ENCODE results near the gene RUNX2. TPM values are rescaled to one million over a fixed set of nuclear protein-coding genes. Genes with fewer than 3 reads are reported as not detected.

The RUNX2 gene
- total and polyA plus RNA-seq, 9 of the 15 experiments (the other 6 are each of a cell fraction or from before 2014, with no cell fraction given): 0.29 to 1.00 (median 0.43) TPM

DNA sequence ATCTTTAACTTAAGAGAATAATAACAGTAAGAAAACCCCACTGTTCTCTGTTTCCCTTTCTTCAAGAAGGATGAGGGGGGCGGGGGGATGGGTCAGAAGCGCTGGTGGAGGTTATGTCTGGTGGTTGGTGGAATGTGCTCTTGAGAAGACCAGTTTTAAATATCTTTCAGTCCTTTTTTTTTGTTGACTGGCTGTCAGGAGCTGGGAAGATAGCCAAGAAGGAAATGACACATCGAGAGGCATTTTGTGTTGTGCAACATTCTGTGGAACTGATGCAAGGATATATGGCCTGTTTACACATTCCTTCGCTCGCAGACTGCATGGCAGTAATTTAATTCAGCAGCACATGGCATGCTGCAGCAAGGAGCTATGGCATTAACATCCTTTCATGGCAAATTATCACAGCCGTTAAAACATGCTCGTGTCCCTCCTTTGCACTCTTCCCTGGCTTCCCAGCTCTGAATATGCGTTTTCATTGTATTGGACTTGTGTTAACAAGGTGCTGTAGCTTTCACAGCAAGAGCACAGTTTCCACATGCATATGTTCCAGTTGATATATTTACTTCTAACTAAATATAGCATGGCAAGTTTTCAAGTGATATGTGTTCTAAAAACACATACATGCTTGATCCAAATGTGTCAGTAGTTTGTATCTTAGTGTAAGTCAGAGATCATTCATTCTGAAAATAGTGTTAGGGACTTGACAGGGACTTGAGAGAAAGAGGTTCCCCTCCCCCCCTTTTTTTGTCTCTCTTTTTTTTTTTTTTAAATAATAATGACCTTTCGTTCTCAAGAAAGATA, 117.8 kb downstream of the RUNX2 start (continued):
- TF ChIP-seq, protein P1, sequence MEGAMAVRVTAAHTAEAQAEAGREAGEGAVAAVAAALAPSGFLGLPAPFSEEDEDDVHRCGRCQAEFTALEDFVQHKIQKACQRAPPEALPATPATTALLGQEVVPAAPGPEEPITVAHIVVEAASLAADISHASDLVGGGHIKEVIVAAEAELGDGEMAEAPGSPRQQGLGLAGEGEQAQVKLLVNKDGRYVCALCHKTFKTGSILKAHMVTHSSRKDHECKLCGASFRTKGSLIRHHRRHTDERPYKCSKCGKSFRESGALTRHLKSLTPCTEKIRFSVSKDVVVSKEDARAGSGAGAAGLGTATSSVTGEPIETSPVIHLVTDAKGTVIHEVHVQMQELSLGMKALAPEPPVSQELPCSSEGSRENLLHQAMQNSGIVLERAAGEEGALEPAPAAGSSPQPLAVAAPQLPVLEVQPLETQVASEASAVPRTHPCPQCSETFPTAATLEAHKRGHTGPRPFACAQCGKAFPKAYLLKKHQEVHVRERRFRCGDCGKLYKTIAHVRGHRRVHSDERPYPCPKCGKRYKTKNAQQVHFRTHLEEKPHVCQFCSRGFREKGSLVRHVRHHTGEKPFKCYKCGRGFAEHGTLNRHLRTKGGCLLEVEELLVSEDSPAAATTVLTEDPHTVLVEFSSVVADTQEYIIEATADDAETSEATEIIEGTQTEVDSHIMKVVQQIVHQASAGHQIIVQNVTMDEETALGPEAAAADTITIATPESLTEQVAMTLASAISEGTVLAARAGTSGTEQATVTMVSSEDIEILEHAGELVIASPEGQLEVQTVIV (CRISPR knock-in tag; IDR thresholded peaks at IDR 0.05; ENCODE audit: borderline replicate concordance): no peak
- TF ChIP-seq CBFA2T2 (conservative IDR thresholded peaks at IDR 0.05) (no peak), RFX1 (IDR thresholded peaks at IDR 0.05) (no peak), ZNF717 (CRISPR knock-in tag; IDR thresholded peaks at IDR 0.05) (0 out of 2 replicates have a peak, but pooled peaks have one; percentile 32), ZNF324 (CRISPR knock-in tag; IDR thresholded peaks at IDR 0.05) (no peak), FOXM1 (IDR thresholded peaks at IDR 0.05; ENCODE audit: low read depth) (peak; percentile 49), FOXM1 (CRISPR knock-in tag; IDR thresholded peaks at IDR 0.05; ENCODE audit: low read depth) (no peak), TSC22D4 (tag; IDR thresholded peaks at IDR 0.05) (no peak), SUPT5H (IDR thresholded peaks at IDR 0.05) (peak; percentile 55; the same call in 1 of the 2 replicates), RFX5 (IDR thresholded peaks at IDR 0.05; ENCODE audit: low read depth, low read length) (no peak), STAT5B (CRISPR knock-in tag; IDR thresholded peaks at IDR 0.05) (no peak), MEIS2 (IDR thresholded peaks at IDR 0.05; ENCODE audit: partially characterized antibody) (peak; percentile 98)
- TF ChIP-seq, protein P2, sequence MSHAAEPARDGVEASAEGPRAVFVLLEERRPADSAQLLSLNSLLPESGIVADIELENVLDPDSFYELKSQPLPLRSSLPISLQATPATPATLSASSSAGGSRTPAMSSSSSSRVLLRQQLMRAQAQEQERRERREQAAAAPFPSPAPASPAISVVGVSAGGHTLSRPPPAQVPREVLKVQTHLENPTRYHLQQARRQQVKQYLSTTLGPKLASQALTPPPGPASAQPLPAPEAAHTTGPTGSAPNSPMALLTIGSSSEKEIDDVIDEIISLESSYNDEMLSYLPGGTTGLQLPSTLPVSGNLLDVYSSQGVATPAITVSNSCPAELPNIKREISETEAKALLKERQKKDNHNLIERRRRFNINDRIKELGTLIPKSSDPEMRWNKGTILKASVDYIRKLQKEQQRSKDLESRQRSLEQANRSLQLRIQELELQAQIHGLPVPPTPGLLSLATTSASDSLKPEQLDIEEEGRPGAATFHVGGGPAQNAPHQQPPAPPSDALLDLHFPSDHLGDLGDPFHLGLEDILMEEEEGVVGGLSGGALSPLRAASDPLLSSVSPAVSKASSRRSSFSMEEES (CRISPR knock-in tag; IDR thresholded peaks at IDR 0.05): no peak
- TF ChIP-seq, protein P3, sequence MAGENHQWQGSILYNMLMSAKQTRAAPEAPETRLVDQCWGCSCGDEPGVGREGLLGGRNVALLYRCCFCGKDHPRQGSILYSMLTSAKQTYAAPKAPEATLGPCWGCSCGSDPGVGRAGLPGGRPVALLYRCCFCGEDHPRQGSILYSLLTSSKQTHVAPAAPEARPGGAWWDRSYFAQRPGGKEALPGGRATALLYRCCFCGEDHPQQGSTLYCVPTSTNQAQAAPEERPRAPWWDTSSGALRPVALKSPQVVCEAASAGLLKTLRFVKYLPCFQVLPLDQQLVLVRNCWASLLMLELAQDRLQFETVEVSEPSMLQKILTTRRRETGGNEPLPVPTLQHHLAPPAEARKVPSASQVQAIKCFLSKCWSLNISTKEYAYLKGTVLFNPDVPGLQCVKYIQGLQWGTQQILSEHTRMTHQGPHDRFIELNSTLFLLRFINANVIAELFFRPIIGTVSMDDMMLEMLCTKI (IDR thresholded peaks at IDR 0.05; ENCODE audit: partially characterized antibody): no peak
- TF ChIP-seq, protein P4, sequence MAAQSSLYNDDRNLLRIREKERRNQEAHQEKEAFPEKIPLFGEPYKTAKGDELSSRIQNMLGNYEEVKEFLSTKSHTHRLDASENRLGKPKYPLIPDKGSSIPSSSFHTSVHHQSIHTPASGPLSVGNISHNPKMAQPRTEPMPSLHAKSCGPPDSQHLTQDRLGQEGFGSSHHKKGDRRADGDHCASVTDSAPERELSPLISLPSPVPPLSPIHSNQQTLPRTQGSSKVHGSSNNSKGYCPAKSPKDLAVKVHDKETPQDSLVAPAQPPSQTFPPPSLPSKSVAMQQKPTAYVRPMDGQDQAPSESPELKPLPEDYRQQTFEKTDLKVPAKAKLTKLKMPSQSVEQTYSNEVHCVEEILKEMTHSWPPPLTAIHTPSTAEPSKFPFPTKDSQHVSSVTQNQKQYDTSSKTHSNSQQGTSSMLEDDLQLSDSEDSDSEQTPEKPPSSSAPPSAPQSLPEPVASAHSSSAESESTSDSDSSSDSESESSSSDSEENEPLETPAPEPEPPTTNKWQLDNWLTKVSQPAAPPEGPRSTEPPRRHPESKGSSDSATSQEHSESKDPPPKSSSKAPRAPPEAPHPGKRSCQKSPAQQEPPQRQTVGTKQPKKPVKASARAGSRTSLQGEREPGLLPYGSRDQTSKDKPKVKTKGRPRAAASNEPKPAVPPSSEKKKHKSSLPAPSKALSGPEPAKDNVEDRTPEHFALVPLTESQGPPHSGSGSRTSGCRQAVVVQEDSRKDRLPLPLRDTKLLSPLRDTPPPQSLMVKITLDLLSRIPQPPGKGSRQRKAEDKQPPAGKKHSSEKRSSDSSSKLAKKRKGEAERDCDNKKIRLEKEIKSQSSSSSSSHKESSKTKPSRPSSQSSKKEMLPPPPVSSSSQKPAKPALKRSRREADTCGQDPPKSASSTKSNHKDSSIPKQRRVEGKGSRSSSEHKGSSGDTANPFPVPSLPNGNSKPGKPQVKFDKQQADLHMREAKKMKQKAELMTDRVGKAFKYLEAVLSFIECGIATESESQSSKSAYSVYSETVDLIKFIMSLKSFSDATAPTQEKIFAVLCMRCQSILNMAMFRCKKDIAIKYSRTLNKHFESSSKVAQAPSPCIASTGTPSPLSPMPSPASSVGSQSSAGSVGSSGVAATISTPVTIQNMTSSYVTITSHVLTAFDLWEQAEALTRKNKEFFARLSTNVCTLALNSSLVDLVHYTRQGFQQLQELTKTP (IDR thresholded peaks at IDR 0.05; ENCODE audit: low read depth in 1 of 2, partially characterized antibody in 2 of 2): peak; percentile 53 to 88
- TF ChIP-seq, protein P5, sequence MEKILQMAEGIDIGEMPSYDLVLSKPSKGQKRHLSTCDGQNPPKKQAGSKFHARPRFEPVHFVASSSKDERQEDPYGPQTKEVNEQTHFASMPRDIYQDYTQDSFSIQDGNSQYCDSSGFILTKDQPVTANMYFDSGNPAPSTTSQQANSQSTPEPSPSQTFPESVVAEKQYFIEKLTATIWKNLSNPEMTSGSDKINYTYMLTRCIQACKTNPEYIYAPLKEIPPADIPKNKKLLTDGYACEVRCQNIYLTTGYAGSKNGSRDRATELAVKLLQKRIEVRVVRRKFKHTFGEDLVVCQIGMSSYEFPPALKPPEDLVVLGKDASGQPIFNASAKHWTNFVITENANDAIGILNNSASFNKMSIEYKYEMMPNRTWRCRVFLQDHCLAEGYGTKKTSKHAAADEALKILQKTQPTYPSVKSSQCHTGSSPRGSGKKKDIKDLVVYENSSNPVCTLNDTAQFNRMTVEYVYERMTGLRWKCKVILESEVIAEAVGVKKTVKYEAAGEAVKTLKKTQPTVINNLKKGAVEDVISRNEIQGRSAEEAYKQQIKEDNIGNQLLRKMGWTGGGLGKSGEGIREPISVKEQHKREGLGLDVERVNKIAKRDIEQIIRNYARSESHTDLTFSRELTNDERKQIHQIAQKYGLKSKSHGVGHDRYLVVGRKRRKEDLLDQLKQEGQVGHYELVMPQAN (IDR thresholded peaks at IDR 0.05; ENCODE audit: borderline replicate concordance): peak; percentile 33; the same call in 1 of the 2 replicates

Measured in K562 (cell line).